ENCODE measurements around the gene CNTF. TPM values are rescaled to one million over a fixed set of nuclear protein-coding genes. Genes with fewer than 3 reads are reported as not detected.

The CNTF gene
- total RNA-seq, 1 donor from 2014 or later: 0.76 TPM

DNA sequence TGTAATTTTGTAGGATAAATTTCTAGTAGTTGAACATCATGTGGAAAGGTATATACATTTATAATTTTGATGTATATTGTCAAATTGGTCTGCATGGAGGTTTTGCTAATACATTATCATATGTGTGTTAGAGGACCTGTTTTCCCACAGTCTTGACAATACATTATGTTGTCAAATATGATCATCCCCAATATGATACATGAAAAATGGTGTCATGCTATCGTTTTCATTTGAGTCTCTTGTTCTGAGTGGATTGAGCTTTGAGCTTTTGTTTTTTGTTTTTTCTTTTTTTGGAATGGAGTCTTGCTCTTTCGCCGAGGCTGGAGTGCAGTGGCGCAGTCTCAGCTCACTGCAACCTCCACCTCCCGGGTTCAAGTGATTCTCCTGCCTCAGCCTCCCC lies 14.1 kb upstream of the CNTF start:
- ATAC-seq: no peak

DNA sequence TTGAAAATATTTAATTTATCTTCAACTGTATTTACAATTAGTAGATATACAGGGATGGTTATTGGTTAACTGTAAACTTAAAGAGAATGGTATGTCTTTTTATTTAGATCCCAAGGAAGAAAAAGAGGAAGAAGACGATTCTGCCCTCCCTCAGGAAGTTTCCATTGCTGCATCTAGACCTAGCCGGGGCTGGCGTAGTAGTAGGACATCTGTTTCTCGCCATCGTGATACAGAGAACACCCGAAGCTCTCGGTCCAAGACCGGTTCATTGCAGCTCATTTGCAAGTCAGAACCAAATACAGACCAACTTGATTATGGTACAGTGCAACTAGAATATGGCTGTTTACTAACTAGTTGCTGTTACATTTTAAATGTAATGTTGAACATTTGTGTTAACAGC lies 12.7 kb upstream of the CNTF start:
- ATAC-seq: no peak

DNA sequence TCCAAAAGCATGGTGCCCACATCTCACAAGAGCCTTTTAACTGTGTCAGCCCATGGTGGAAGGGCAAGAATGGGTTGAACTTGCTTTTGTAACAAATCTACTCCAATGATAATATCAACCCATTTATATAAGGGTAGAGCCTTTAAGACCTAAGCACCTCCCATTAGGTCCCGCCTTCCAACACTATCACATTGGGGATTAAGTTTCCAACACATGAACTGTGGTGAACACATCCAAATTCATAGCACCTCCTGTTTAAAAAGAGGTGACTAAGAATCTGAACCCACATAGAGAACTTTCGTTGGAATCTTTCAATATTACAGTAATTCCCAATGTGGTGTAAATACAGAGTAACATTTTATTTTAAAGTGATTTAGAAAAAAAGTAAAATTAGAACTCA lies 9.2 kb upstream of the CNTF start:
- no peak for ATAC-seq

DNA sequence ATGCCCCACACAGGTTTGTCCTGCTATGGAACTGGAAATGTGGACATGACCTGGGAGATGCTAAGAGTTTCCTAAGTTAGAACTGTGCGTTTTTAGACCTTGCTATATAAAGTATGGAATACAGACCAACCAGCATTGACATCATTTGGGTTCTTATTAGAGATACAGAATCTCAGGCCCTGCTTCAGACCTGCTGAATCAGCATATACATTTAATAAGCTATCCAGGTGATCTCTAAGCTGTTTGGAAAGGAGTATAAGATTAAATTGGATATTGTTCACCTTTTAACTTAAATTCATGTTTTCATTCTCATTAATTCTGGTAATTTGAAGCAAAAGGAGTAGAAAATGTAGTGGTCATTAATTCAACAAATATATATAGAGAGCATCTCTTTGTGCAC lies 6.9 kb upstream of the CNTF start:
- ATAC-seq: no peak

DNA sequence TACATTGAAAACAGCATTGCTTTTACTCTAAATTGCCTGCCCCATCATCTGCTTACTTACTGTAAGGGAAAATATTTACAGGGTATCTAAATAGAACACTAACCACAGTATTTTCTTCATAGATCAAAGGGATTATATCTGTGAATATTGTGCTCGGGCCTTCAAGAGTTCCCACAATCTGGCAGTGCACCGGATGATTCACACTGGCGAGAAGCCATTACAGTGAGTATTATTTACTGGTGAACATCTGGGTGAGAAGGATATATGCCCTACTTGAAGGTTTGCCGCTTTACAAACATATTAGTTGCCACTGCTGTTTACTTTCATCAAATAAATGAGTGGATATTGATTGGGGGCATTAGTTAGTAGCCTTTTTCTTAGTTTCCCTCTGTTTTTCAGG lies 5.9 kb upstream of the CNTF start:
- peak; percentile 73 for ATAC-seq

DNA sequence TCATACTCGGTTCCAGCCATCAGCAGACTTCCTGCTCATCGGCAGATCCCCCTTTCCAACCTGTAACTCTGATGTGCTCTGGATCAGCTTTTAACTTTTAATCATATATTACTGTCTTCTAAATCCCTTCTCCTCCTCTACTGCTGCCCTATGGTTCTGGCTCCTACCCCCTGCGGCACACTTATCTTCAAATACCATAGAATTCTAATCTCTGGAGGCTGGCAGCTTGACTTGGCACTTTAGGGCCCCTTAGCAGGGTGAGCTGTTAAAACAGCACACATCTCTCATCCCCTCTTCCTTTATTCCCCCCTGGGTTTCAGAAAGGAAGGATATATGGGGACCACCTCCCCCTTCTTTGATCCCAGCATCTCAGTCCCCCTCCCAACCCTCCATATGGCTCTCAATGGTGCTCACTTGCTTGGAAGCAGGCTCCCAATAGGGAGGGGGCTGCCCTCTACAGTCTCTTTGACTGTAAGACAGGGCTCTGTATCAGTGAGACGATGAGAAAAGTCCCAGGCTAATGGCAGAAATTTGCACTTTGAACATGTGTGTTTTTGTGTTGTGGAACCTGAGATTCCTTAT lies 4.4 kb upstream of the CNTF start:
- ATAC-seq: no peak

DNA sequence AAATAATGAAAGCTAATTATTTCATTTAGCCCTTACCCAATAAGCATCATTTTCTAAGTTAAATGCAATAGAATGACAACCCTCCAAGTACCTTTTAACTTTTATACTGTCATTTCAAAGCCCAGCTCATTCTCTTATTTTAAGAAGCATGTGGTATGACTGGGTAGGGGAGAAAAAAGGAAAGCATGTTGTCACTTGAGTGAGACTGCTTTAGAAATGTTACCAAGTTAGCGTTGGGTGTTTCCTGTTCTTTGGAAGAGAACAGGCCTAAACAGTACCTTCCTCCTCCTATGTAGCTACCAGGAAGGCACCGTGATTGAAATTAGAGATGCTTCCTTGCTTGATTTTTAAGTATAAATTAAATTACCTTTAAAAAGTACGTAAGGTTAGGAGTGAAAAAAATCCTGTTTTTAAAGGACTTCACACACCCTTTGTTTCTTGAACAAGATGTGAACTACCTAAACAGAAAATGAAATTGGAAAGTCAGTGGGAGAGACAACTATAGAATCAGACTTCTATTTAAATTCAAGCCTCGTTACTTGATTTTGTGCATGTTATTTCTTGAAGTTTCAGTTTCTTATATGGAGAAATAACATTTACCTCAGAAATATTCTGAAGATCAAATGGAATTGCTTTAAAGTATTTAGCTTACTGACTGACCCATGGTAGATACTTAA lies 741 bp upstream of the CNTF start:
- peak; percentile 64 for ATAC-seq

DNA sequence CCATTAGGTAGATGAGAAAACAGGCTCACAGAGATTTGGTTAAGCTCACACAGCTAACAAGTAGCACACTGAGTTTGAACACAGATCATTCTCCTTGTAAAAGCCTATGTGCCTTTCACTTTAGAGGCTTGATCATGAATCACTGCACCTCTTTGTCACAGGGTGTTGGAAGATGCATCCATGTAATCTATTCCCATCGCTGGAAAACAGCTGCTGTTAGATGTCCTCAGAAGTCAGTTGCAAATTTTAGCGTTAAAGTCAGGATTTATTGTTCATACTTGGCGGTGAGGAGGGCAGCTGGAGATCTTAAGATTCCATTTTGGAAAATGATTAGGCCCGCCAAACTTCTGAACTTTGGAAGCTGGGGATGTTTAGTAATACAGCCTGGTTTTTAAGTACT lies 2.6 kb downstream of the CNTF start:
- ATAC-seq: no peak

DNA sequence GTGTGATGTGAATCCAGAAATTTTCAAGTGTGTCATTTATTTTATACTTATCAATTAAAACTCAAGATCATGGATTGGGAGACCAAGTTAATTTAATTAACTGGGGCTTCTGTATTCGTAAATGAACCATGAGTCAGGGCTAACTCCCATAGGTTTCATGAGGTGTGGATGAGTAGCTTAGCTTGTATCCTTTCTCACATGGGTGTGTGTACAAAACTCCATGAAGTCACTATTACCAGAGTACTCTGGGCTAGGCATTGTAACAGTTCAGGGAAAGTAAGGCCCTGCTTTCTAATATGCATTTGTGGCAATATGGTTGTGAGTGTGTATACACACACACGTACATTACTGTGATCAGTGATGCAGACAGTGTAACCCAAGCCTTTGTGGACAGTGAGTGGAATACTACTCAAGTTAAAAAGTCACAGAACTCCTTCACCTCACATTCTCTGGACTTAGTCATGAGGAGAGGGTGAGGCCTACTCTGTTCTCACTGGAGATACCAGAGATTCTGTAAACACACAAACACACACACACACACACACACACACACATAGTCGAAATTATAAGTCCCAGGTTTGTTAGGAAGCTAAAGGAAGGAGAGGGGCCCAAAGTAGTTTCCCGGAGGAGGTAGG lies 3.5 kb downstream of the CNTF start:
- peak; percentile 67 for ATAC-seq

DNA sequence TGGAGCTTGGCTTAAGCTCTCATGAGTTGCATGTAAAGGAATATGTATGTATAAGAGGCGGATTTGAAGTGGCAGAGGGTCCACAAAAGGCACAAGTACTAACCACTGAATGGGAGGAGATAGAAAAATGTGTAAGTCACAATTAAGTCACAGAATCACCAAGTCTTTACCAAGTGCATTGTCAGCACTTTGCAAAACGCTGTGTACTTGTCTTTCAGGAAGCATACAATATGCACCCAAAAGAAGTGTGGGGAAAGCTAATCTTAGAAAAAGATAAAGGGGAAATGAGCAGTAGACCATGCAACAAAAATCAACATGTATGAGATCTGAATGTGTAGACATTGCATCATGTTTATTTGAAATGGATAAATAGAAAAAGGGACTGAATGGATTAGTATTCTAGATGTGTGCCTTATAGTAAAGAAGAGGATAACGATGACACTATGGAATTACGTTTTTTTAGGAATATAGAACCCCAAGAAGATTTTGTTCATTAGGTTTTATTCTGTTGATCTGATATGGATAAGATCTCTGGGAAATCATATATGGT lies 4.5 kb downstream of the CNTF start:
- no peak for ATAC-seq

DNA sequence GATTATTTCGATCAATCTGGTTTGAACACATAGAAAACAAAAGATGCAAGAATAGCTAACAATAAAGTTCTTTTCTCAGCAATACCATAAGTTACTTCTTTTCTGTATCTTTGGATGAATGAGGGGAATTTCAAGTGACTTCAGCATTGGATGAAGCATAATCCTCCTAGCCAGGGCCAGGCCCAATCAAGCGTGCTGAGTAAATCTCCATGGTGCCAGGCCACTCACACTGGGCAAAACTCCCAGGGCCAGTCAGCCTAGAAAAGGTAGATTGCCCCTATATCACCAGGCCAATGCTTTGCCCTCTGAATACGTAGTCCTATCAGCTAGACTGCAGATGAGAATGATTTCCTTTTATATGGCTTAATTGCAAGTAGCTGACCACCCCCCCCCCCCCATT lies 6.0 kb downstream of the CNTF start:
- ATAC-seq: no peak

DNA sequence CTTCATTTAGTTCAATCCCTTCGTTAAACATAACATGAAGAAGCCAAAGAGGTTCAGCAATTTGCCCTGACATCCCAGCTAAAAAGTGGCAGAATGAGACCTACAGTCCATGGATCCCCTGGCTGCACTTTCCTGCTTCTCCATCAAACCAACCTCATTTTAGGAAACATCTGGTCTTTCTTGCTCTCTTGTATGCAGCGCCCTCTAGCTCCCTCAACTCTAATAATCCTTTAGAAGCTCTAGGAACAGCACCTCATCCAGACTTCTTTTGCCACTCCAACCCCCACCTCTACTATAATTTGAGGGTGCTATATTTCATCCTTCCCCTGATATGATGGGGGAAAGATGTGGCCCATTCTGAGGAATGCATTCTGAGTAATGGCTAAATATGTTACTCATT lies 7.4 kb downstream of the CNTF start:
- ATAC-seq: peak; percentile 27

DNA sequence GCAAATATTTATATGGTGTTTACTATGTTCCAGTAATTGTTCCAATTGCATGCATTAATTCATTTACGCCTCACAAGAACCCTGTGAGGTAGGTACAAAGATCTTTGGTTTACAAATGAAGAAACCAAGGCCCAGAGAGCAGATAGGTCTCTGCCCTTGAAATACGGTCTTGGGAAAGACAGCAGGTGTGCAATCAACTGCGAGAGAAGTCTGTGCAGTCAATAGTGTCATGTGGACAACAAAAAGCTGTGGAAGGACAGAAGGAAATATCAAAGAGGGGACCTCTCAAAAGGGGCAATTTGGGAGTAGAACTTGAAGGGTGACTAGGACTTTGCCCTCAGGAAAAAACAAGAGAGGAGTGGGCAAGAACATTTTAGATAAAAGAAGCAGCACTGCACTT lies 8.9 kb downstream of the CNTF start:
- ATAC-seq: no peak

DNA sequence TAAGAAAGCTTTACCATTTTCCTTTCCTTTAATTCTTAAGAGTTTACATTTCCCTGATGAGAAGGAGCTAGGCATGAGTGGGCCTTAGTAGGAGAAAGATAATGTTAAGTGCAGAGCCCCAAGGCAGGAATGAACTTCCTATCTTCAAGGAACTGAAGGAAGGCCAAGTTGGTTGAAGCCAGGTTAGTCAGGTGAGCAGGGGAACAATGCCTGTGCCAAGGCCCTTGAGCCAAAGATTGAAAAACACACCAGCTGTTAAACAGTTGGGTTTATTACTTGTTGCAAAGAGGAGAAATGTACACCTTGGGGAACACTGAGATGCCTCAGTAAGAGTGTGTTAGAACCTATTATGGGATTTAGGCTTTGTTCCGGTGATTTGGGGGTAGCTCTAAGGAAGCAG lies 10.0 kb downstream of the CNTF start:
- no peak for ATAC-seq

DNA sequence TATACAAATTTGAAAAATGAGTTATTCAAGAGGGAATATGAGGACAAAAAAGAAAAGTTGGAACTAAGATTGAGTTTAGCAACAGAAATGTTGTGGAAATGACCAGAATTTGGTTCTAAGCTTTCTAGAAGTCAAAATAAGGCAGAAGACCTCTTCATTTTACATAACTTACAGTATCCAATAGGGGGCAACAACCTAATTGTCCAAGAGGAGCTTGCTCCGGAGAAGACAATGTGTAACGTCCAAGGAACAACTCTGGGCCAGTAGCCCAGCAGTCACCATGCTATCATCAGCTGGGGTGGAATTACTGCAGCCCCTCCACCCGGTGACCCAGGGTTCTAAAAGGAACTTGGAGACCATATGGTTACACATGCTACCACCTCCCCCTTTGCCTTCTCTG lies 14.1 kb downstream of the CNTF start:
- ATAC-seq: no peak

DNA sequence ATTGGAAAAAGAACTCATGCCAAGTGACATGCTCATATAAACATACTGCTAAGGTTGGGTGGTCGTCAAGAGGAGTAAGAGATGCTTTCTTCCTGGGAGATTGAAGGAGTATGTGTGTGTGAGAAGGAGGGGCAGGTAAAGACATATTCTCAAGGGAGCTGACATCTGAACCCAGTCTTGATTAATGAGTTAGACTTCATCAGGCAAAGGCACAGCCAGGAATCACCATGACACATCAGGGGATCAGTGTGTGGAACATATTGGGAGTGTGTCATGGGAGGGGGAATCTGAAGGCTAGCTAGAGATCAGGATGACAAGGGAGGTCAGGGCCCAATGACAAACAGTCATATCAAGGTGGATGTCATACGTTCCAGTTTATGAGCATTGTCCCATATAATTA lies 14.9 kb downstream of the CNTF start:
- ATAC-seq: peak; percentile 22

DNA sequence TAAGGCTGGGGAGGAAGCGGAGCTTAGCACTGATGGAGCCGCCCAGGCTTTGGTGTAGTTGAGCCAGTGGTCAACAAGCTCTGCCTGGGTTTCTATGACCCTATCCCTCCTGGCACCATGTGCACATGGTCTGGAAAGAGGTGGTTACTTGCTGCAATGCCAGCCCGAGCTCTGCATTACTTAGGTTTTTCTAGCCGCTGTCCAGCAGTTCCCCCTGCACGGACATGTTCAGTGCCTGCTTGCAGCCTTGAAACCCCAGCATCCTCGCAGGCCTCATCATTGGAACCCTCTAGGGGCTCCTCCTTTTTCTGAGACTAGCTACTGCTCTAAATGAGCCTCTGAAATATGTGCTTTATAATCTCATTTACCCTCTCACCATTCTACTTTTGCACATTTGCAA lies 16.6 kb downstream of the CNTF start:
- no peak for ATAC-seq

DNA sequence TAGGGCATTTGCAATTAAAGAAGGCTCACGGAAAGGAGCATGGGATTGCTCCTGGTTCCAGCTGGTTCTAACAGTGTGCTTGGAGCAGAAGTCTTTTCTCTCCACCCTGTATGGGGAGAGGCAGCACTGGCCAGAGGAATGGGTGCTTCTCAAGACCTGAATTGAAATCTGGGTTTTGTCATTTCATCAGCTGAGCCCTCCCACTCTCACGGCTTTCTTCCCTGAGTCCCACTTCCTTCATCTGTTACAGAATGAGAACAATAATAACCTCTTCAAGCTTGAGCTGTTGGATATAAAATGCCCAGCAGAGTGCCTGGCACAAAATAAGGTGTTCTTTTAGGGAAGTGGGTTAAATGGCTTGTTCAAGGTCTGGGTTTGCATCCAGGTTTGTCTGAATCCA lies 17.2 kb downstream of the CNTF start:
- ATAC-seq: no peak

DNA sequence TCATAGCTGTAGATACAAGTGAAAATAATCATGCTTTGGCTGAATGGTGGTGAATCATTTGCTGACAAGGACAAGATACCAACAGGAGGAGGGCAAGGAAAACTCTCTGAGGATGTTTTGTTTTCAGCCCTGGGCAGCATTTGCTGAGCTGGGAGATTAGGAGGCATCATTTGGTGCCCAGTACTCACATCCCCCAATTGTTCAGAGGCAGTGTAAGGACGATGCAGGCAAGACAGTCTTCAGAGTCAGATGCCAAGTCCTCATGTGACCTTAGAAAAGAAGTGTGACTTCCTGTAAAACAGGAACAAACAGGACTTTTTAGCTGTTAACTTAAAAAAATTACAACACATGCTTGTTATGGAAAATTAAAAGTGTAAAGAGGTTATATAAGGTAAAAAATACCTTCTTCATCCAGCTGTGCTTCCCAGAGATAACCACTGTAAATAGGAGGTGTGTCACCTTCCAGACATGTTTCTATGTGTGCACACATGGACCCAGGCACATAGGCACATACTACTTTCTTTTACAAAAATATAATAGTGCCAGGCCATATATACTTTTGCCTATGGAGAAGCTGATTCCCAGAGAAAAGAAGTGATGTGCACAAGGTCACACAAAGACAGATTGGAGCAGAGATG lies 18.0 kb downstream of the CNTF start:
- ATAC-seq: no peak

DNA sequence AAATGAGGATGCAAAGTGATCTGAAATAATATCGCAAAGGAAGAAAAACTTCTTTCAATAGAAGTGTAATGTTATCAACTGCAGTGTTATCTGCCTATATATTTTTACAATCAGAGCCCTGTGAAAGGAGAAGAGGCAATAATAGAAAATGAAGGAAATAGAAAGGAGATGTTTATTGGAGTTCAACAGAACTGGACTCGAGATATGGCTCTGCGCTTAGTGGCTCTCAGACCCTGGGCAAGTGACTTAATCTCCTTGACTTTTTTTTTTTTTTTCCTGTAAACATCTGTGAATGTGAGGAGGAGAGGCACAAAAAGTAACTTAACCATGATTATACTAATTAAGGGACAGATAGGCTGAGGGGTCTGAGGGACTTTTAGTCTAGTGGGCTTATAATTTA lies 18.9 kb downstream of the CNTF start:
- ATAC-seq: no peak

DNA sequence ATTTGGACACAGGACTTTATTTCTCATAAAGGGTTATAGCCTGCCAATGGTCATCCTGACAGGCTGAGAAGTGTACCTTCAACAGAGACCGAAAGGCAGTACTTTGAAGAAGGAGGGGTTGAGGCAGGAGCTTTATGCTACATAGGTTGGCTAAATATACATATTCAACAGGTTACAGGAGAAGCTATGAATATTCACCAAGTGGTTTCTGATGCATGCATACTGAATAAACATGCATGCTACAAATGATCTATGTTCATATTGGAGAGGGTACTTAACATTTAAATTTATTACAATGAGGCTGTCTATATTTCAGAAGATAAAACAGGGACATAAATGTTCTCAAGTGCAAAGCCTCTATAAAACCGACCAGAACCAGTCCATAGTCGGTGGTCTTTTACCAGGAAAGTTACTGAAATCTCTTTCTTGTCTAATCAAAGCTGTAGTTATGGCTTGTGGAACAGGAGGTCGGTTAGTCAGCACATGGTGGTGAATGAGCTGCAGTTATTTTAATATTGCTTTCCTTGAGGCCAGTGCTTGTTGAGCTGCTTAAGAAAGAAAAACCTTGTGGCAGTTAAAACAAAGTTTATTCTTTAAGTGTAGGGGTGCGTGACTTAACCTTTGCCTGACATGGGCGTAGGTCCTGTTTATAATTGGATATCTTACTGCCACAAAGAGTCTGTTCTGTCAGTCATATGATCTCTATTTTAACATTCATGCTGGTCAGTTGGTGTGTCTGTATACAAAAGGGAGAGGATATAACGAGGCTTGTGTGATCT lies 19.5 kb downstream of the CNTF start:
- ATAC-seq: peak; percentile 17

DNA sequence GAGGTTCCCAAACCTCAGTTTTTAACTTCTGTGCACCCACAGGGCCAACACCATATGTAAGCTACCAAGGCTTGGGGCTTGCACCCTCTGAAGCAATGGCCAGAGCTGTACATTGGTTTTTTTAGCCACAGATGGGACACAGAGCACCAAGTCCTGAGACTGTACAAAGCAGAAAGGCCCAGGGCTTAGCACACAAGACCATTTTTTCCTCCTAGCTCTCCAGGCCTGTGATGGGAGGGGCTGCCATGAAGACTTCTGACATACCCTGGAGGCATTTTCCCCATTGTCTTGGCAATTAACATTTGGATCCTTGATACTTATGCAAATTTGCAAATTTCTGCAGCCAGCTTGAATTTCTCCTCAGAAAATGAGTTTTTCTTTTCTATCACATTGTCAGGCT lies 23.4 kb downstream of the CNTF start:
- ATAC-seq: no peak

DNA sequence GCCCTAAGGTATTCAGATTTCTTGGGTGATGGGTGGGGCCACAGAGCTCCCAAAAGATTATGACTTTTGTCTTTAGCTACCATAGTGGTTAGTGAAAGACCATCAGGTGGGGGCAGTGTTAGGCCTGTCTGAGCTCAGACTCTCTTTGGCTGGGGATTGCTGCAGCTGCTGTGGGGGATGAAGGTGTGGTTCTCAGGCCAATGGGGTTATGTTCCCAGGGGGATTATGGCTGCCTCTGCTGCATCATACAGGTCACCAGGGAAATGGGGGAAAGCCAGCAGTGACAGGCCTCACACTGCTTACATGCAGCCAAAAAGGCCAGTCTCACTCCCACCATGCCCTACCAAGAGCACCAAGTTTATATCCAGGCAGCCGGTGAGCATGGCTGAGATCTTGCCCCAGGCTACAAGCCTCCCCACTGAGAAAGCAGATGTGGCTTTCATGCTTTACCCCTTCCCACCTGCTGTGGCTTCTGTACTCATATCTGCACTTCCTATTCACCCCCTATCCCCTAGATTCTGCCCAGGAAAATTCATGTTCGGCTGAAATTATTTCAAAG lies 24.8 kb downstream of the CNTF start:
- ATAC-seq: no peak

Data from esophagus mucosa (tissue), 1 donor.